ENCODE data around the gene CDK2. TPM values are rescaled to one million over a fixed set of nuclear protein-coding genes. Genes with fewer than 3 reads are reported as not detected.
A peak's percentile ranks its signal among the peaks of the same experiment; 100 is the strongest.

Gene CDK2
- polyA plus RNA-seq, 1 donor from 2014 or later, result 2.6 TPM

DNA sequence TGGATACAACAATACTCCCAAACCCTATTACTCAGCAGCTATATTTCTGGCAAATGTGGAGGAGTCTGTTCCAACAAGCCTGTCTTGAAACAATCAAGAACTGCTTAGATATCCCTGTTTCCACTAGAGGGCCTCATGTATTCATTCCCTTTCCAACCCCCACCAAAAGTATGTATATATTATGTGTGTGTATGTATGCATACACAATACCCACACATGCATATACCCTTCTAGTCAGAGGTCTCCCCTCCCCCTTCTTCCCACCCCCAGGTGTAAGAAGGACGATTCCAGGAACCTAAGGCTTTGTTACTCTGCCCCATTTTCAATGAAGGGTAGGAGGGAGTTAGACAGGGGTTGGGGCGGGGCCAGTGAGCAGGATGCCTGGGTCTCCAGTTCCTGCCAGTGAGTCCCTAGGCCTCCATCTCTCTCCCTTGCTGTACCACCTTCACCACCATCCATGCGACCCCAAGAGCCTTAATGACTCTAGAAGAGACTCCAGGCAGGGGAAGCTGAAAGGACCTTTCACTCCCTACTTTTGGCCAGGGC is 35.8 kb upstream of the CDK2 start, which contains the start of gene DGKA:
TSS of gene DGKA (plus strand) at position 392 of the 546 bp plus-strand sequence. CDS start 5,342 bp downstream, outside the sequence.
- H2AFZ ChIP-seq (ENCODE audit: low read depth, low read length), result peak within 1 kb of the TSS; percentile 2
- H3K9ac ChIP-seq (ENCODE audit: low read length), result peak within 1 kb of the TSS; percentile 55
- H3K79me2 ChIP-seq (replicated peaks; ENCODE audit: insufficient read depth, low read length), result peaks cover 14% of the 10 kb centered on the region
- no peaks in the 10 kb centered on the region for H3K9me3 ChIP-seq (ENCODE audit: low read length)
- peaks cover 40% of the 10 kb centered on the region for H3K27me3 ChIP-seq (ENCODE audit: insufficient read depth, low read depth, low read length)
- H3F3A ChIP-seq (ENCODE audit: insufficient read depth, low read length, poor library complexity, severe bottlenecking), result no peaks in the 10 kb centered on the region
- H3K4me2 ChIP-seq (ENCODE audit: low read length), result peak within 1 kb of the TSS; percentile 53
- no peak within 1 kb of the TSS for H3K27ac ChIP-seq (ENCODE audit: low read length)
- no peaks in the 10 kb centered on the region for H4K20me1 ChIP-seq (ENCODE audit: insufficient read depth)
- TF ChIP-seq POLR2AphosphoS5 (IDR thresholded peaks at IDR 0.05) (no peak), RAD21 (conservative IDR thresholded peaks at IDR 0.05) (peak; percentile 55), SMC3 (conservative IDR thresholded peaks at IDR 0.05; ENCODE audit: poor library complexity) (peak; percentile 59)
- TF ChIP-seq, protein P1, sequence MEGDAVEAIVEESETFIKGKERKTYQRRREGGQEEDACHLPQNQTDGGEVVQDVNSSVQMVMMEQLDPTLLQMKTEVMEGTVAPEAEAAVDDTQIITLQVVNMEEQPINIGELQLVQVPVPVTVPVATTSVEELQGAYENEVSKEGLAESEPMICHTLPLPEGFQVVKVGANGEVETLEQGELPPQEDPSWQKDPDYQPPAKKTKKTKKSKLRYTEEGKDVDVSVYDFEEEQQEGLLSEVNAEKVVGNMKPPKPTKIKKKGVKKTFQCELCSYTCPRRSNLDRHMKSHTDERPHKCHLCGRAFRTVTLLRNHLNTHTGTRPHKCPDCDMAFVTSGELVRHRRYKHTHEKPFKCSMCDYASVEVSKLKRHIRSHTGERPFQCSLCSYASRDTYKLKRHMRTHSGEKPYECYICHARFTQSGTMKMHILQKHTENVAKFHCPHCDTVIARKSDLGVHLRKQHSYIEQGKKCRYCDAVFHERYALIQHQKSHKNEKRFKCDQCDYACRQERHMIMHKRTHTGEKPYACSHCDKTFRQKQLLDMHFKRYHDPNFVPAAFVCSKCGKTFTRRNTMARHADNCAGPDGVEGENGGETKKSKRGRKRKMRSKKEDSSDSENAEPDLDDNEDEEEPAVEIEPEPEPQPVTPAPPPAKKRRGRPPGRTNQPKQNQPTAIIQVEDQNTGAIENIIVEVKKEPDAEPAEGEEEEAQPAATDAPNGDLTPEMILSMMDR (IDR thresholded peaks at IDR 0.05; ENCODE audit: poor library complexity, severe bottlenecking), result peak; percentile 68
- H3K9me2 ChIP-seq (ENCODE audit: insufficient read depth, low read length), result no peaks in the 10 kb centered on the region
- no peaks in the 10 kb centered on the region for H3K36me3 ChIP-seq (ENCODE audit: insufficient read depth, low read length)
- H3K4me3 ChIP-seq (ENCODE audit: low read length), result peak within 1 kb of the TSS; percentile 67

DNA sequence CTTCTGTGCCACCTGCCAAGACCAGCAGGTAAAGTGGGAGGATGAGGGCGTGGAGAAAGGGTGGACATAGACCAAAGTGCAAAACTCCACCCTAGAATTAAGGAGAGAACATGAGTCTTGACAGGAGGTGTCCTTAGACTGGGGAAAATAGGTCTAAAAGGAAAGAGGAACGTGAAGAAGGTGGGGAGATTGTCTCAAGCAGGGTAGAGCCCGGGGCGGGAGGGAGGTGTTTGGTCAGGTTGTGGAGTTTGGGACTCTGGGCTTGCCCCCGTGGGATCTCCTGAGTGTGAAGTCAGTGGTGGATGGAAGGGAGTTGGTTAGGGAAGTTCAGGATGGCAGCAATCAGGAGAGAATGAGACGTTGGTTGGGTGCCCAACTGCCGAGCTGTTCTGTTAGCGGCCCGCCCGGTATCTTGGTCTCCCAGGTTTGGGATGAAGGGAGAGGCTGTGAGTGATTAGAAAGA is 35.3 kb upstream of the CDK2 start:
- TF ChIP-seq EP300 (conservative IDR thresholded peaks at IDR 0.05; ENCODE audit: poor library complexity, severe bottlenecking), result no peak
- TF ChIP-seq, protein P2, sequence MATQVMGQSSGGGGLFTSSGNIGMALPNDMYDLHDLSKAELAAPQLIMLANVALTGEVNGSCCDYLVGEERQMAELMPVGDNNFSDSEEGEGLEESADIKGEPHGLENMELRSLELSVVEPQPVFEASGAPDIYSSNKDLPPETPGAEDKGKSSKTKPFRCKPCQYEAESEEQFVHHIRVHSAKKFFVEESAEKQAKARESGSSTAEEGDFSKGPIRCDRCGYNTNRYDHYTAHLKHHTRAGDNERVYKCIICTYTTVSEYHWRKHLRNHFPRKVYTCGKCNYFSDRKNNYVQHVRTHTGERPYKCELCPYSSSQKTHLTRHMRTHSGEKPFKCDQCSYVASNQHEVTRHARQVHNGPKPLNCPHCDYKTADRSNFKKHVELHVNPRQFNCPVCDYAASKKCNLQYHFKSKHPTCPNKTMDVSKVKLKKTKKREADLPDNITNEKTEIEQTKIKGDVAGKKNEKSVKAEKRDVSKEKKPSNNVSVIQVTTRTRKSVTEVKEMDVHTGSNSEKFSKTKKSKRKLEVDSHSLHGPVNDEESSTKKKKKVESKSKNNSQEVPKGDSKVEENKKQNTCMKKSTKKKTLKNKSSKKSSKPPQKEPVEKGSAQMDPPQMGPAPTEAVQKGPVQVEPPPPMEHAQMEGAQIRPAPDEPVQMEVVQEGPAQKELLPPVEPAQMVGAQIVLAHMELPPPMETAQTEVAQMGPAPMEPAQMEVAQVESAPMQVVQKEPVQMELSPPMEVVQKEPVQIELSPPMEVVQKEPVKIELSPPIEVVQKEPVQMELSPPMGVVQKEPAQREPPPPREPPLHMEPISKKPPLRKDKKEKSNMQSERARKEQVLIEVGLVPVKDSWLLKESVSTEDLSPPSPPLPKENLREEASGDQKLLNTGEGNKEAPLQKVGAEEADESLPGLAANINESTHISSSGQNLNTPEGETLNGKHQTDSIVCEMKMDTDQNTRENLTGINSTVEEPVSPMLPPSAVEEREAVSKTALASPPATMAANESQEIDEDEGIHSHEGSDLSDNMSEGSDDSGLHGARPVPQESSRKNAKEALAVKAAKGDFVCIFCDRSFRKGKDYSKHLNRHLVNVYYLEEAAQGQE (IDR thresholded peaks at IDR 0.05; ENCODE audit: borderline replicate concordance), result no peak
- no peak for TF ChIP-seq TAF1 (IDR thresholded peaks at IDR 0.05; ENCODE audit: low read depth)
- TF ChIP-seq RAD21 (conservative IDR thresholded peaks at IDR 0.05), result no peak
- TF ChIP-seq, protein P1 (IDR thresholded peaks at IDR 0.05; ENCODE audit: poor library complexity, severe bottlenecking), result no peak
- no peak for TF ChIP-seq POLR2AphosphoS5 (IDR thresholded peaks at IDR 0.05)
- no peak for TF ChIP-seq SMC3 (conservative IDR thresholded peaks at IDR 0.05; ENCODE audit: poor library complexity)
- no peak for TF ChIP-seq EZH2 (IDR thresholded peaks at IDR 0.05; ENCODE audit: borderline replicate concordance, insufficient read depth, low read length, poor library complexity, severe bottlenecking)
- TF ChIP-seq MXI1 (conservative IDR thresholded peaks at IDR 0.05; ENCODE audit: poor library complexity, severe bottlenecking), result no peak
- no peaks in the 10 kb centered on the region for H3K36me3 ChIP-seq (ENCODE audit: insufficient read depth, low read length)
- peak overlapping the region; percentile 53 for H3K4me2 ChIP-seq (ENCODE audit: low read length)
- H3K9me2 ChIP-seq (ENCODE audit: insufficient read depth, low read length), result no peaks in the 10 kb centered on the region
- peak overlapping the region; percentile 55 for H3K9ac ChIP-seq (ENCODE audit: low read length)
- peaks cover 40% of the 10 kb centered on the region for H3K27me3 ChIP-seq (ENCODE audit: insufficient read depth, low read depth, low read length)
- H4K20me1 ChIP-seq (ENCODE audit: insufficient read depth), result no peaks in the 10 kb centered on the region
- no peaks in the 10 kb centered on the region for H3F3A ChIP-seq (ENCODE audit: insufficient read depth, low read length, poor library complexity, severe bottlenecking)
- H3K79me2 ChIP-seq (replicated peaks; ENCODE audit: insufficient read depth, low read length), result peaks cover 9% of the 10 kb centered on the region
- no peaks in the 10 kb centered on the region for H3K9me3 ChIP-seq (ENCODE audit: low read length)
- H3K27ac ChIP-seq (ENCODE audit: low read length), result no peak overlapping the region
- H3K4me3 ChIP-seq (ENCODE audit: low read length), result peak overlapping the region; percentile 67
- H2AFZ ChIP-seq (ENCODE audit: low read depth, low read length), result peak overlapping the region; percentile 2

All from neural cell (in vitro differentiated cells).